ENCODE data around the gene ANK2. TPM values are rescaled to one million over a fixed set of nuclear protein-coding genes. Genes with fewer than 3 reads are reported as not detected.

ANK2 gene
- total RNA-seq, 4 donors from 2014 or later = 13.7 to 47.4 (median 30.5) TPM

DNA sequence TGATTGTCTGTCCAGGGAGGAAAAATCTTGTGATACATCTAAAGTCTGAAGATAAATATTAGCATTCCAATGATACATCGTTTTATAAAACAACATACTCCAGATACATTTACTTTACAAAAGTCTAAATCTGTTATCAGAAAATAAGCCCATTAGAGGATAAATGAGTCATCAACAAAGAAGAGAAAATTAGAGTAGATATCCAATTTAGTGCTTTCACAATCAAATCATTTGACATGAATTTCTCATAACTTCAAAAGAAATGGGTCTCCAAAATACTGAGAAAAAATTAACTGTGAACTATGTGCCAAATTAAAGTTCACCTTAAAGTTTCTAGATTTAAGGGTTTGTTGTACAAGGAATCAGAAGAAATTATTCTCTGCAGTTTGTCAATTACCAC is 213.8 kb downstream of the ANK2 start:
- in situ Hi-C loops (cut with MboI; ENCODE audit: low pct_ligation_motif_present in 1 of 4, low pct_unique_long_range_greater_than_20kb in 1 of 4, low sequenced_read_pairs in 3 of 4) = no loop called here

DNA sequence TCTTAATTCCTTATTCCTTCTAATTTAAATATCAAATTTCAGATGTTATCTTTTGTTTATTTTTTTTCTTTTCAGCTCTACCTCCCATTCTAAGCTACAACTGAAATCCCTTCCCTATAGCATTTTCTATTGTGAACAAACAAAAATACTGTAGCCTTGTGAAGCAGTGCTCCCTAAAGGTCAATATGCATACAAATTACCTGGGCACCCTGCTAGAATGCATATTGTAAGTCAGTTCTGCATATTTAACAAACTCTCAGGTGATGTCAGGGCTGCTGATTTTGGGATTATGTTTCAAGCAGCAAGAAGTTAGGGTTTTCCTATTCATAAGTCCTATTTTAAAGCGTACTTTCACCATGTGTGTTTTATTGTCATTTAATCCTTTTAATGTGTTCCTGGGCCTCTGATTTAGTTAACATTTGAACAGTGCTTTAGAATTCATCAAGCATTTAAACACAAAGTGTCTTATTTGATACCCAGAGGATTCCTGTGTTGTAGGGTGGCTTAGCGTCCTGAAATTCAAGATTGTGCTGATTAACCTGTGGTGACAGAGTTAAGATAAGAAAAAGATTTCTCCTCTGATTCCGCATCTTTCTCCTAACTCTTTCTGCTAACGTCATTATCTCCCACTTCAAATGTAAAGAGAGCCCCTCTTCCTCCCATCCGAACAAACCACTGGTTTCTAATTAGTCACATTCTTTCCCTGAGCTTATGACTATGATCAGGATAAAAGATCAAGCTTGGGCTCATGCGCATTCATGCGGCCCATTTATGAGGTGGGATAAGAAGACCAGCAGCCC is 221.3 kb downstream of the ANK2 start:
- in situ Hi-C loops (cut with MboI; ENCODE audit: low pct_ligation_motif_present in 1 of 4, low pct_unique_long_range_greater_than_20kb in 1 of 4, low sequenced_read_pairs in 3 of 4) (no loop called here), intact Hi-C loops (cut with DNase I; ENCODE audit: low total_unique reads) (no loop called here)
- no peak for DNase-seq
- Histone ChIP-seq H3K27me3 (no peaks in the 10 kb centered on the region), H3K9me3 (no peaks in the 10 kb centered on the region), H3K27ac (no peak overlapping the region), H3K36me3 (no peaks in the 10 kb centered on the region), H3K4me3 (no peak overlapping the region), H3K4me1 (no peaks in the 10 kb centered on the region)
- TF ChIP-seq POLR2A (IDR thresholded peaks at IDR 0.05) = no peak
- no peak for TF ChIP-seq EP300 (IDR thresholded peaks at IDR 0.05; ENCODE audit: low read depth)
- no peak for TF ChIP-seq POLR2AphosphoS5 (IDR thresholded peaks at IDR 0.05)
- TF ChIP-seq, protein P1, sequence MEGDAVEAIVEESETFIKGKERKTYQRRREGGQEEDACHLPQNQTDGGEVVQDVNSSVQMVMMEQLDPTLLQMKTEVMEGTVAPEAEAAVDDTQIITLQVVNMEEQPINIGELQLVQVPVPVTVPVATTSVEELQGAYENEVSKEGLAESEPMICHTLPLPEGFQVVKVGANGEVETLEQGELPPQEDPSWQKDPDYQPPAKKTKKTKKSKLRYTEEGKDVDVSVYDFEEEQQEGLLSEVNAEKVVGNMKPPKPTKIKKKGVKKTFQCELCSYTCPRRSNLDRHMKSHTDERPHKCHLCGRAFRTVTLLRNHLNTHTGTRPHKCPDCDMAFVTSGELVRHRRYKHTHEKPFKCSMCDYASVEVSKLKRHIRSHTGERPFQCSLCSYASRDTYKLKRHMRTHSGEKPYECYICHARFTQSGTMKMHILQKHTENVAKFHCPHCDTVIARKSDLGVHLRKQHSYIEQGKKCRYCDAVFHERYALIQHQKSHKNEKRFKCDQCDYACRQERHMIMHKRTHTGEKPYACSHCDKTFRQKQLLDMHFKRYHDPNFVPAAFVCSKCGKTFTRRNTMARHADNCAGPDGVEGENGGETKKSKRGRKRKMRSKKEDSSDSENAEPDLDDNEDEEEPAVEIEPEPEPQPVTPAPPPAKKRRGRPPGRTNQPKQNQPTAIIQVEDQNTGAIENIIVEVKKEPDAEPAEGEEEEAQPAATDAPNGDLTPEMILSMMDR (IDR thresholded peaks at IDR 0.05) = no peak
- WGBS, 2 donors (ENCODE audit: low coverage in 1 of 2) = 88 to 100% methylated on average over 2 to 7 of the region's 7 CpGs

More for the DNA sequence above, 213.8 kb downstream of the ANK2 start:
- intact Hi-C loops (cut with DNase I; ENCODE audit: low total_unique reads) = no loop called here
- DNase-seq = no peak
- no peaks in the 10 kb centered on the region for H3K27me3 ChIP-seq
- TF ChIP-seq POLR2AphosphoS5 (IDR thresholded peaks at IDR 0.05) (no peak), POLR2A (IDR thresholded peaks at IDR 0.05) (no peak), EP300 (IDR thresholded peaks at IDR 0.05; ENCODE audit: low read depth) (no peak)
- TF ChIP-seq, protein P1 (IDR thresholded peaks at IDR 0.05) = no peak
- H3K36me3 ChIP-seq = no peaks in the 10 kb centered on the region
- no peak overlapping the region for H3K27ac ChIP-seq
- WGBS, 2 donors (ENCODE audit: low coverage in 1 of 2) = 36 to 61% methylated on average over 1 of the region's 1 CpG
- H3K4me1 ChIP-seq = no peaks in the 10 kb centered on the region
- H3K9me3 ChIP-seq = no peaks in the 10 kb centered on the region
- no peak overlapping the region for H3K4me3 ChIP-seq

DNA sequence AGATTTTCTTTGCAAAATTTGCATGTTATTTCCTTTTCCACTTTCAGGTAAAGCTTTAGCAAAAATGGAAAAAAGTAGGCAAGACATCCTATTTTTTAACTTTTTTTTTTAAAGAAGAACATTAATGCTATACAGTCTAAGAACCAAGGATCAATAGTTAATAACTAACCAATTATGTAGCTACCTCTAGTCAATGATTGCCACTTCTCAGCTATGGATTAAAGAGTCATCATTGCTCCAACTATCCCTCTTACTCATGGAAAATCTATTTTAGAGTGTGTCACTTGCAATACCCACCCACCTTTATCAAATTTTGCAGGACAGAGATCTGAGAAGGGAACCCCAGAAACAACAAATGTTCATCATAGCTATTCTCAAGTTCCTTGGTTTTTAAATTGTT is 223.1 kb downstream of the ANK2 start:
- H3K4me3 ChIP-seq = no peak overlapping the region
- no peak overlapping the region for H3K27ac ChIP-seq
- no peak for DNase-seq
- TF ChIP-seq EP300 (IDR thresholded peaks at IDR 0.05; ENCODE audit: low read depth) = no peak
- TF ChIP-seq, protein P1 (IDR thresholded peaks at IDR 0.05) = no peak
- TF ChIP-seq POLR2A (IDR thresholded peaks at IDR 0.05) = no peak
- TF ChIP-seq POLR2AphosphoS5 (IDR thresholded peaks at IDR 0.05) = no peak
- in situ Hi-C loops (cut with MboI; ENCODE audit: low pct_ligation_motif_present in 1 of 4, low pct_unique_long_range_greater_than_20kb in 1 of 4, low sequenced_read_pairs in 3 of 4) (no loop called here), intact Hi-C loops (cut with DNase I; ENCODE audit: low total_unique reads) (no loop called here)
- H3K36me3 ChIP-seq = no peaks in the 10 kb centered on the region
- H3K27me3 ChIP-seq = no peaks in the 10 kb centered on the region
- no peaks in the 10 kb centered on the region for H3K9me3 ChIP-seq
- H3K4me1 ChIP-seq = no peaks in the 10 kb centered on the region

DNA sequence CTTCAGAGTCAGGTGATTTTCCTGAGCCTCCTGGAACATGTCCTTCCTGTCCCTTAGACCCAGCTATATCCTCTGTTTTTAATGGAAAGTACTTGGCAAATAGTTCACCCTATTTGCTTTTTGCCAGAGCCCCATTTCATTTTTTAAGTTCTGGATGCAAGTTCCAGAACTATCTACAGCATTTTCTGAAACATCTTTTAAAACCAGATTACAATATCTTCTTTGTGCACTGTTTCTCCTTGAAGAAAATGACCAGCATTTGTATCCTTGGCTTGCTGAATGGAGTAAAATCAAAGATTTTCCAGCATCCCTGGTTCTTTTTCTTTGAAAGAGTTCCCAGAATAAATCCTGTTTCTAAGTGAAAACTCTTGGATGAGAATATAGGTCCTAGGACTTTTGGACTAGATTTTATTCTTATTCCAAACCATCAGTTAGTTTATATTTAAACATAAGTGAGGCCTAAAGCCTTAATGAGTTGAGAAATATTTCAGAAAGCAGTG is 224.3 kb downstream of the ANK2 start:
- H3K9me3 ChIP-seq = no peaks in the 10 kb centered on the region
- no peaks in the 10 kb centered on the region for H3K4me1 ChIP-seq
- H3K36me3 ChIP-seq = no peaks in the 10 kb centered on the region
- H3K4me3 ChIP-seq = no peak overlapping the region
- H3K27me3 ChIP-seq = no peaks in the 10 kb centered on the region
- DNase-seq = no peak
- TF ChIP-seq POLR2AphosphoS5 (IDR thresholded peaks at IDR 0.05) = no peak
- TF ChIP-seq POLR2A (IDR thresholded peaks at IDR 0.05) = no peak
- TF ChIP-seq EP300 (IDR thresholded peaks at IDR 0.05; ENCODE audit: low read depth) = no peak
- TF ChIP-seq, protein P1 (IDR thresholded peaks at IDR 0.05) = no peak
- in situ Hi-C loops (cut with MboI; ENCODE audit: low pct_ligation_motif_present in 1 of 4, low pct_unique_long_range_greater_than_20kb in 1 of 4, low sequenced_read_pairs in 3 of 4) (no loop called here), intact Hi-C loops (cut with DNase I; ENCODE audit: low total_unique reads) (no loop called here)
- no peak overlapping the region for H3K27ac ChIP-seq
